SK-N-SH (cell line): ENCODE results near the gene PPP1R9A. TPM values are rescaled to one million over a fixed set of nuclear protein-coding genes. Genes with fewer than 3 reads are reported as not detected.

Source experiments
- CTCF ChIA-PET: fragments of 300-600, 350-600 bp; formaldehyde crosslinking; extraction: SDS; loops from one replicate; lab custom pipeline; 2021; lab: Yijun Ruan, JAX
- POLR2A ChIA-PET: fragments of 350-600 bp; sonication (Branson Sonifier 250); formaldehyde crosslinking; extraction: SDS; loops from one replicate; lab custom pipeline; 2020; ENCODE audit warnings: antibody characterized with exemption, inconsistent platforms; lab: Yijun Ruan, JAX
- DNase-seq: peaks from one replicate; pipeline ENCODE4 v3.0.0; 2012
- H2AFZ ChIP-seq: fragments of 200-600 bp; sonication (generic); 2 replicates; pipeline ENCODE4 v1.8.1; 2016; ENCODE audit warnings: antibody characterized with exemption, mild to moderate bottlenecking, low read depth
- H3F3A ChIP-seq: fragments of 200-600 bp; sonication (generic); replicated peaks from 2 replicates; pipeline ENCODE3; 2016; ENCODE audit warnings: antibody characterized with exemption, mild to moderate bottlenecking; ENCODE audit not compliant: insufficient read depth
- H3K27ac ChIP-seq, 2 experiments: fragments of 200-500 bp in 1 of 2; fragments of 200-600 bp in 1 of 2; sonication (Bioruptor generic) in 1 of 2; sonication (generic), shearing (Covaris generic) in 1 of 2; 2 replicates each; pipeline versions ENCODE4 v1.5.1 to v1.6.1; 2014 to 2016; ENCODE audit warnings: low read depth in 2 of 2, inconsistent platforms in 1 of 2, low read length in 1 of 2, mild to moderate bottlenecking in 1 of 2, mixed read lengths in 1 of 2
- H3K27me3 ChIP-seq: fragments of 200-600 bp; sonication (generic), shearing (Covaris generic); 2 replicates; pipeline ENCODE4 v1.6.1; 2016; ENCODE audit warnings: mixed run types; ENCODE audit not compliant: insufficient read depth
- H3K36me3 ChIP-seq, 2 experiments: fragments of 200-500 bp in 1 of 2; fragments of 200-600 bp in 1 of 2; sonication (Bioruptor generic) in 1 of 2; sonication (generic) in 1 of 2; replicated peaks in 1 of 2; 2 replicates each; pipeline versions ENCODE3 to v1.5.1; 2014 to 2016; ENCODE audit warnings: low read length in 1 of 2, mild to moderate bottlenecking in 1 of 2; ENCODE audit not compliant: insufficient read depth in 2 of 2, control insufficient read depth in 1 of 2
- H3K4me1 ChIP-seq, 2 experiments: fragments of 200-500 bp in 1 of 2; fragments of 200-600 bp in 1 of 2; sonication (Bioruptor generic) in 1 of 2; sonication (generic), shearing (Covaris generic) in 1 of 2; 2 replicates each; pipeline versions ENCODE4 v1.5.1 to v1.6.1; 2014 to 2016; ENCODE audit warnings: low read depth in 1 of 2, low read length in 1 of 2, mixed run types in 1 of 2; ENCODE audit not compliant: insufficient read depth in 2 of 2, control insufficient read depth in 1 of 2
- H3K4me2 ChIP-seq: fragments of 200-600 bp; sonication (generic), shearing (Covaris generic); 2 replicates; pipeline ENCODE4 v1.6.1; 2017; ENCODE audit warnings: mixed run types
- H3K4me3 ChIP-seq, 2 experiments: fragments of 200-500 bp in 1 of 2; fragments of 200-600 bp in 1 of 2; sonication (Bioruptor generic) in 1 of 2; sonication (generic), shearing (Covaris generic) in 1 of 2; 2 replicates each; pipeline versions ENCODE4 v1.5.1 to v1.8.1; 2014 to 2016; ENCODE audit warnings: low read depth in 2 of 2, inconsistent platforms in 1 of 2, low read length in 1 of 2, mild to moderate bottlenecking in 1 of 2, mixed read lengths in 1 of 2, moderate library complexity in 1 of 2
- H3K79me2 ChIP-seq: fragments of 200-600 bp; sonication (generic); 2 replicates; pipeline ENCODE4 v1.8.1; 2017; ENCODE audit warnings: mild to moderate bottlenecking; ENCODE audit not compliant: insufficient read depth
- H3K9ac ChIP-seq: fragments of 200-600 bp; sonication (generic); 2 replicates; pipeline ENCODE4 v1.6.1; 2017; ENCODE audit warnings: mixed run types
- H3K9me2 ChIP-seq: fragments of 200-600 bp; sonication (generic); 2 replicates; pipeline ENCODE4 v1.6.1; 2017; ENCODE audit warnings: mixed run types
- H3K9me3 ChIP-seq: fragments of 200-600 bp; sonication (generic); 2 replicates; pipeline ENCODE4 v1.6.1; 2017; ENCODE audit warnings: mixed run types, mild to moderate bottlenecking, moderate library complexity
- H4K20me1 ChIP-seq: fragments of 200-600 bp; sonication (generic); 2 replicates; pipeline ENCODE4 v1.6.1; 2017; ENCODE audit warnings: mild to moderate bottlenecking, mixed run types; ENCODE audit not compliant: insufficient read depth
- ELF1 ChIP-seq: IDR thresholded peaks from 2 replicates; pipeline ENCODE4 v1.4.0; 2012
- EZH2phosphoT487 ChIP-seq: fragments of 200-600 bp; sonication (generic); IDR thresholded peaks from 2 replicates; pipeline ENCODE4 v1.6.1; 2017; ENCODE audit warnings: low read depth, mixed run types, mild to moderate bottlenecking, antibody characterized with exemption, moderate library complexity, borderline replicate concordance
- FOXM1 ChIP-seq: IDR thresholded peaks from 2 replicates; pipeline ENCODE4 v1.4.0; 2012; ENCODE audit warnings: low read depth, mild to moderate bottlenecking
- GABPA ChIP-seq: IDR thresholded peaks from 2 replicates; pipeline ENCODE4 v1.4.0; 2012; ENCODE audit warnings: low read depth, mild to moderate bottlenecking
- GATA2 ChIP-seq: sonication (generic); formaldehyde crosslinking; IDR thresholded peaks from 2 replicates; pipeline ENCODE4 v1.5.0; 2020; ENCODE audit warnings: mild to moderate bottlenecking, missing genetic modification reagents
- JUND ChIP-seq: IDR thresholded peaks from 2 replicates; pipeline ENCODE4 v1.4.0; 2012
- MEF2A ChIP-seq: IDR thresholded peaks from 2 replicates; pipeline ENCODE4 v1.4.0; 2012; ENCODE audit warnings: low read depth, borderline replicate concordance
- MXI1 ChIP-seq: IDR thresholded peaks from 2 replicates; pipeline ENCODE4 v1.6.1; 2012; ENCODE audit warnings: mild to moderate bottlenecking, low read depth, low read length, improper control_type of control experiment
- NRF1 ChIP-seq: IDR thresholded peaks from 2 replicates; pipeline ENCODE4 v1.6.1; 2012; ENCODE audit warnings: low read depth, mild to moderate bottlenecking, low read length
- PBX3 ChIP-seq: IDR thresholded peaks from 2 replicates; pipeline ENCODE4; 2012
- SIN3A ChIP-seq: IDR thresholded peaks from 2 replicates; pipeline ENCODE4 v1.6.1; 2012; ENCODE audit warnings: low read depth, mild to moderate bottlenecking, low read length, moderate library complexity, borderline replicate concordance
- SMC3 ChIP-seq: IDR thresholded peaks from 2 replicates; pipeline ENCODE4 v1.6.1; 2012; ENCODE audit warnings: low read depth, low read length, improper control_type of control experiment
- TAF1 ChIP-seq: IDR thresholded peaks from 2 replicates; pipeline ENCODE4 v1.6.1; 2012; ENCODE audit warnings: low read depth, mild to moderate bottlenecking, low read length, moderate library complexity, borderline replicate concordance
- TEAD4 ChIP-seq: IDR thresholded peaks from 2 replicates; pipeline ENCODE4 v1.4.0; 2012; ENCODE audit warnings: mild to moderate bottlenecking, borderline replicate concordance; ENCODE audit not compliant: insufficient read depth
- USF1 ChIP-seq: IDR thresholded peaks from 2 replicates; pipeline ENCODE4 v1.4.0; 2012; ENCODE audit warnings: low read depth, borderline replicate concordance
- USF2 ChIP-seq: fragments of 150-350 bp; IDR thresholded peaks from 2 replicates; pipeline ENCODE4 v1.6.1; 2017; ENCODE audit warnings: antibody characterized with exemption, low read length, low read depth, borderline replicate concordance
- WGBS: methylation state at CpG from one replicate; pipeline ENCODE4 v1.1.6; 2017; ENCODE audit warnings: low lambda C conversion rate; 5-methylcytosine and 5-hydroxymethylcytosine counted together
- polyA plus RNA-seq, 3 experiments: library from polyadenylated mRNA; depleted of rRNA; stranded (reverse); fragments of >200 nt; gene quantifications; 2 replicates each; pipeline ENCODE4 v1.2.3, GENCODE V29; 2012
- TF ChIP-seq, protein P1 (sequence below): fragments of 150-350 bp; IDR thresholded peaks from 2 replicates; pipeline ENCODE4 v1.6.1; 2016; ENCODE audit warnings: mild to moderate bottlenecking, low read depth, low read length
- TF ChIP-seq, protein P2 (sequence below): IDR thresholded peaks from 2 replicates; pipeline ENCODE4 v1.4.0; 2012; ENCODE audit warnings: low read depth, borderline replicate concordance
- TF ChIP-seq, protein P3 (sequence below): fragments of 200-600 bp; sonication (generic); IDR thresholded peaks from 2 replicates; pipeline ENCODE4 v1.6.1; 2017; ENCODE audit warnings: antibody characterized with exemption, mild to moderate bottlenecking, moderate library complexity

The PPP1R9A gene
- polyA plus RNA-seq, 1 of the 3 experiments (the other 2 are of a cell fraction) = 0.30 TPM

DNA sequence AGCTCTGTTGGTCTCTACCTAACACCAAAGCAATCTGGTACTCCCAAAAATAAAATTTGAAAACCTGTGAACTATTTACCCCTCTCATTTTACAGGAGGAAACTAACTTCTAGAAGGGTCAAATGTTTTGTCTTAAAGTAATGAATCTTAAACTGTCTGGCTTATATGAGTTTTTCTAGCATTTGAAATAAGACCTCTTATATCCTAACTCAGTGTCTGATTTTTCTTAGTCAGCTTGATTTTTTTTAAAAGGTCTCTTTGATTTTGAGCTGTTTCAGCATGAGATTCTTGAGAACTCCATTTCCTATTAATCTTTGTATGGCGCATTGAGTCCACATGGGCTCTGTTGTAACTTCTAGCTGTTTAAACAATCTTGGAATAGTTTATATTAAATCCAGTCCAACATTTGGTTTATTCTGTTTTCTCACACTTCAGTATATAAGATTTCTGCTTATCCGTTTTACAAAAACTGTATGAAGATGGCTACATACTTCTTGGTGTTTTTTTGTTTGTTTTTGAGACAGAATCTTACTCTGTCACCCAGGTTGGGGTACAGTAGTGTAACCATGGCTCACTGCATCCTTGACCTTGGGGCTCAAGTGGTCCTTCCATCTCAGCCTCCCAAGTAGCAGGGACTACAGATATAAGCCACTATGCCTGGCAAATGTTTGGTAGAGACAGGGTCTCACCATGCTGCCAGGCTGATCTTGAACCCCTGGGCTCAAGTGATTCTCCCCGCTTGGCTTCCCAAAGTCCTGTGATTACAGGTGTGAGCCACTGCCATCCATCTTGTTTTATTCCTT lies 91.1 kb downstream of the PPP1R9A start:
- no peak for TF ChIP-seq GABPA
- TF ChIP-seq, protein P1, sequence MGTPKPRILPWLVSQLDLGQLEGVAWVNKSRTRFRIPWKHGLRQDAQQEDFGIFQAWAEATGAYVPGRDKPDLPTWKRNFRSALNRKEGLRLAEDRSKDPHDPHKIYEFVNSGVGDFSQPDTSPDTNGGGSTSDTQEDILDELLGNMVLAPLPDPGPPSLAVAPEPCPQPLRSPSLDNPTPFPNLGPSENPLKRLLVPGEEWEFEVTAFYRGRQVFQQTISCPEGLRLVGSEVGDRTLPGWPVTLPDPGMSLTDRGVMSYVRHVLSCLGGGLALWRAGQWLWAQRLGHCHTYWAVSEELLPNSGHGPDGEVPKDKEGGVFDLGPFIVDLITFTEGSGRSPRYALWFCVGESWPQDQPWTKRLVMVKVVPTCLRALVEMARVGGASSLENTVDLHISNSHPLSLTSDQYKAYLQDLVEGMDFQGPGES = no peak
- Histone ChIP-seq H3K9me3 (no peaks in the 10 kb centered on the region), H3F3A (no peaks in the 10 kb centered on the region), H4K20me1 (no peaks in the 10 kb centered on the region), H3K79me2 (no peaks in the 10 kb centered on the region), H2AFZ (no peak overlapping the region), H3K9me2 (peaks cover 7% of the 10 kb centered on the region; the same call in 1 of the 2 replicates), H3K36me3 (no peaks in the 10 kb centered on the region), H3K27ac (no peak overlapping the region), H3K4me1 (no peaks in the 10 kb centered on the region; a peak in 1 of 4 replicates), H3K27me3 (peaks cover 8% of the 10 kb centered on the region; the same call in 1 of the 2 replicates), H3K4me2 (no peak overlapping the region), H3K9ac (no peak overlapping the region), H3K4me3 (no peak overlapping the region)
- DNase-seq = no peak
- ChIA-PET POLR2A (no interaction called here), CTCF (interaction anchor here (0.6 to 0.9 kb wide), 2 partner anchors 47 to 549 kb away, joined by 3 to 4 read pairs; no protein-coding TSS in a partner anchor)
- 33% methylated on average over 3 of the region's 3 CpGs for WGBS

DNA sequence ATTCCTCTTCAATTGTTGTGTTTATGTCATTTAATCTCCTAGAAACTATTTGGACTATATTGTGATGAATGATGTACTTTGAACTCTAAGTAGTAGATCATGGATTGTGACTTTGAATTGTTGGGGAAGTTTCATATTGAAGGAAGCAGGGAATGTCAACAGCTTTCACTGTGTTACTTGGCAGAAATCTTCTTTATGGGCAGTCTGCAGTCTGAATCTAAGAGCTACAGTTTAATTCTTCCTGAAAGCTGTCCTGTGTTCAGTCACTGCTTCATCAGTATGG lies 91.6 kb downstream of the PPP1R9A start:
- ChIA-PET CTCF (interaction anchor here (0.6 kb wide), 1 partner anchor 47 kb away, joined by 4 read pairs; no protein-coding TSS in a partner anchor), POLR2A (no interaction called here)
- H3K4me2 ChIP-seq = no peak overlapping the region
- no peak overlapping the region for H3K9ac ChIP-seq
- no peaks in the 10 kb centered on the region for H3K79me2 ChIP-seq
- peaks cover 8% of the 10 kb centered on the region; the same call in 1 of the 2 replicates for H3K27me3 ChIP-seq
- DNase-seq = no peak
- no peak overlapping the region for H2AFZ ChIP-seq
- H4K20me1 ChIP-seq = no peaks in the 10 kb centered on the region
- no peak overlapping the region for H3K27ac ChIP-seq
- H3K4me1 ChIP-seq = no peaks in the 10 kb centered on the region; a peak in 1 of 4 replicates
- no peaks in the 10 kb centered on the region for H3K9me3 ChIP-seq
- H3F3A ChIP-seq = no peaks in the 10 kb centered on the region
- no peak overlapping the region for H3K4me3 ChIP-seq
- peaks cover 7% of the 10 kb centered on the region; the same call in 1 of the 2 replicates for H3K9me2 ChIP-seq
- no peaks in the 10 kb centered on the region for H3K36me3 ChIP-seq
- TF ChIP-seq JUND (no peak), TEAD4 (no peak), GATA2 (no peak), FOXM1 (no peak), EZH2phosphoT487 (no peak), SIN3A (no peak), MXI1 (no peak), SMC3 (no peak), ELF1 (no peak), USF1 (no peak), PBX3 (no peak), NRF1 (no peak), TAF1 (no peak), MEF2A (no peak), USF2 (no peak)
- TF ChIP-seq, protein P2, sequence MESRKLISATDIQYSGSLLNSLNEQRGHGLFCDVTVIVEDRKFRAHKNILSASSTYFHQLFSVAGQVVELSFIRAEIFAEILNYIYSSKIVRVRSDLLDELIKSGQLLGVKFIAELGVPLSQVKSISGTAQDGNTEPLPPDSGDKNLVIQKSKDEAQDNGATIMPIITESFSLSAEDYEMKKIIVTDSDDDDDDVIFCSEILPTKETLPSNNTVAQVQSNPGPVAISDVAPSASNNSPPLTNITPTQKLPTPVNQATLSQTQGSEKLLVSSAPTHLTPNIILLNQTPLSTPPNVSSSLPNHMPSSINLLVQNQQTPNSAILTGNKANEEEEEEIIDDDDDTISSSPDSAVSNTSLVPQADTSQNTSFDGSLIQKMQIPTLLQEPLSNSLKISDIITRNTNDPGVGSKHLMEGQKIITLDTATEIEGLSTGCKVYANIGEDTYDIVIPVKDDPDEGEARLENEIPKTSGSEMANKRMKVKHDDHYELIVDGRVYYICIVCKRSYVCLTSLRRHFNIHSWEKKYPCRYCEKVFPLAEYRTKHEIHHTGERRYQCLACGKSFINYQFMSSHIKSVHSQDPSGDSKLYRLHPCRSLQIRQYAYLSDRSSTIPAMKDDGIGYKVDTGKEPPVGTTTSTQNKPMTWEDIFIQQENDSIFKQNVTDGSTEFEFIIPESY = no peak
- TF ChIP-seq, protein P3, sequence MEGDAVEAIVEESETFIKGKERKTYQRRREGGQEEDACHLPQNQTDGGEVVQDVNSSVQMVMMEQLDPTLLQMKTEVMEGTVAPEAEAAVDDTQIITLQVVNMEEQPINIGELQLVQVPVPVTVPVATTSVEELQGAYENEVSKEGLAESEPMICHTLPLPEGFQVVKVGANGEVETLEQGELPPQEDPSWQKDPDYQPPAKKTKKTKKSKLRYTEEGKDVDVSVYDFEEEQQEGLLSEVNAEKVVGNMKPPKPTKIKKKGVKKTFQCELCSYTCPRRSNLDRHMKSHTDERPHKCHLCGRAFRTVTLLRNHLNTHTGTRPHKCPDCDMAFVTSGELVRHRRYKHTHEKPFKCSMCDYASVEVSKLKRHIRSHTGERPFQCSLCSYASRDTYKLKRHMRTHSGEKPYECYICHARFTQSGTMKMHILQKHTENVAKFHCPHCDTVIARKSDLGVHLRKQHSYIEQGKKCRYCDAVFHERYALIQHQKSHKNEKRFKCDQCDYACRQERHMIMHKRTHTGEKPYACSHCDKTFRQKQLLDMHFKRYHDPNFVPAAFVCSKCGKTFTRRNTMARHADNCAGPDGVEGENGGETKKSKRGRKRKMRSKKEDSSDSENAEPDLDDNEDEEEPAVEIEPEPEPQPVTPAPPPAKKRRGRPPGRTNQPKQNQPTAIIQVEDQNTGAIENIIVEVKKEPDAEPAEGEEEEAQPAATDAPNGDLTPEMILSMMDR = no peak
